T-helper 2 cell treated with Interferon-gamma antibody and Interleukin-4, amounts not matched to agents 100 ng/mL and 5 ng/mL, for 36 hours (primary cell): ENCODE data around the gene SDF2. TPM values are rescaled to one million over a fixed set of nuclear protein-coding genes. Genes with fewer than 3 reads are reported as not detected.
"Not testable (repeated sequence)": the region's sequence is repeated elsewhere in the genome, so short reads cannot be mapped to it uniquely, and the experiment has no call there.

ENCODE experiments used
- intact Hi-C: fragments of 100-400 bp; cut with micrococcal nuclease; formaldehyde crosslinking; loops from one replicate; pipeline ENCODE4 v1.15.1; 2023
- total RNA-seq: library from RNA; stranded (reverse); gene quantifications from 2 replicates; pipeline ENCODE4 v1.2.3, GENCODE V29; 2022

SDF2 gene
- total RNA-seq, 1 donor from 2014 or later, result 42.4 TPM

DNA sequence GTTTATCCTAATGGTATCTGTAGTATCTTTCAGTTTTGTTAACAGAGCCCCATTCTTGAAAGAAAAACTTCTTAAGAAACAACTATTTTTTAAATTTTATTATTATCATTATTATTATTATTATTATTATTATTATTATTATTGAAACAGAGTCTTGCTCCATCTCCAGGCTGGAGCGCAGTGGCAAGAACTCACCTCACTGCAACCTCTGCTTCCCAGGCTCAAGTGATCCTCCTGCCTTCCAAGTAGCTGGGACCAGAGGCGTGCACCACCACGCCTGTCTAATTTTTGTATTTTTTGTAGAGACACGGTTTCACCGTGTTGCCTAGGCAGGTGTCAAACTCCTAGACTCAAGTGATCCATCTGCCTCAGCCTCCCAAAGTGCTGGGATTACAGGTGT lies 23.7 kb upstream of the SDF2 start:
- intact Hi-C loops, result no loop called here

GRCh38 chr17:28684963-28685362 lies 23.3 kb upstream of the SDF2 start:
- intact Hi-C loops, result no loop called here

DNA sequence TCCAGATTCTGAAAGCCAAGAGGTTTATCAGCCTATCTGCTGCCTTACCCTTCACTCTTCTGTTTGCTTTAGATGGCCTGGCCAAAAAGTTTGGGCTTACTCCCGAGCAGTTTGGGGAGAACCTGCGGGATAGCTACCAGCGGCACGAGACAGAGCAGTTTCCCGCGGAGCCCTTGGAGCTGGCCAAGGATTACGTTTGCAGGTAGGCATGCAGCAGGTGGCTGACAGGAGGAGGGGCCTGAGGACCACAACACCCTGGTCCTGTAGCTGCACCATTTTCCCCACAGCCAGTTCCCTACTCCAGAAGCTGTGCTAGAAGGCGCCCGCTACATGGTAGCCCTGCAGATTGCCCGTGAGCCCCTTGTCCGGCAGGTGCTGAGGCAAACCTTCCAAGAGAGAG lies 20.9 kb upstream of the SDF2 start:
- intact Hi-C loops, result no loop called here

DNA sequence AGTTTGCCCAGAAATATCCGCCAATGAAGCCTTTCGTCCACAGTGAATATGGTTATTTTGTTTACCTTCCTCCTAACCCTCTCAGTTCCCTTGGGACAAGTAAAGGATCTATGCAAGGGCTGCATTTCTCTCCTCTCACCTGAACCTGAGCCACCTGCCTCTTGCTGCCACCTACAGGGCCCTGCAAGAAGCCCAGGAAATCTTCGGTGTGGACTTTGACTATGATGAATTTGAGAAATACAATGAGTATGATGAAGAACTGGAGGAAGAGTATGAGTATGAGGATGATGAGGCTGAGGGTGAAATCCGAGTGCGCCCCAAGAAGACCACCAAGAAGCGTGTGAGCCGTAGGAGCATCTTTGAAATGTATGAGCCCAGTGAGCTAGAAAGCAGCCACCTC lies 14.3 kb upstream of the SDF2 start:
- intact Hi-C loops, result no loop called here

- intact Hi-C loops, result no loop called here
These were observed 13.8 kb upstream of the SDF2 start for GRCh38 chr17:28675490-28675889.

DNA sequence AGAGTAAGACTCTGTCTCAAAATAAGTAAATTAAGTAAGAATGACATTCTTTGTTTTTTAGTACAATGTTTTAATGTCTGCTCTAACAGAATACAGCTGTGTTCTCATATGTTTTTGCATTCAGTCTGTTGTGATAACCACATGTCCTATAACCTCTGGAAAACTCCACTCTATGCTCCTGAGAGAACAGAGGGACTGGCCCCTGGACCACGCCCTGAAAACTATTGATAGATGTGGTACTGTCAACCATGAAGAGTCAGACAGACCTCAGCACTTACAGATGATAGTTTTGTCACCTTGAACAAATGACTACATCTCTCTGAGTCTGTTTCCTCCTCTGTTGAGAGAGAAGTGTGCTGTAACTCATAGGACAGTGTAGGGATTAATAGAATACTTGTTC lies 8.2 kb upstream of the SDF2 start:
- intact Hi-C loops, result no loop called here

GRCh38 chr17:28667870-28668269 lies 6.2 kb upstream of the SDF2 start:
- intact Hi-C loops, result no loop called here

GRCh38 chr17:28665994-28666393 lies 4.3 kb upstream of the SDF2 start:
- intact Hi-C loops, result no loop called here

DNA sequence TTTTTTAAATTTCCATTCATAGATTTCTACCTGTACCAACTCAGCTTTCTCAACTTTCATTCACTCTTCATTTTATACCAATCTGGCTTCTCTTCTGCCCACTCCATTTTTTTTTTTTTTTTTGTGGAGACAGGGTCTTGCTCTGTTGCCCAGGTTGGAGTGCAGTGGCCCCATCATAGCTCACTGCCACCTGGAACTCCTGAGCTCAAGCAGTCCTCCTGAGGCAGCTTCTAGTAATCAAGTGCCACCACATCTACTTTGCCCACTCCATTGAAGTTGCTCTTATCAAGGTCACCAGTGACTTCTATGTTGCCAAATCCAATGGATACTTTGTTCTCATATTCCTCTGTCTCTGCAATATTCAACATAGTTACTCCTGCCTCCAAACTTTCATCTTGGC lies 2.0 kb upstream of the SDF2 start:
- intact Hi-C loops, result loop anchor here (2.0 to 5.0 kb wide), 2 partner anchors 47 to 86 kb away; partner anchors contain the start of genes ALDOC and PROCA1

DNA sequence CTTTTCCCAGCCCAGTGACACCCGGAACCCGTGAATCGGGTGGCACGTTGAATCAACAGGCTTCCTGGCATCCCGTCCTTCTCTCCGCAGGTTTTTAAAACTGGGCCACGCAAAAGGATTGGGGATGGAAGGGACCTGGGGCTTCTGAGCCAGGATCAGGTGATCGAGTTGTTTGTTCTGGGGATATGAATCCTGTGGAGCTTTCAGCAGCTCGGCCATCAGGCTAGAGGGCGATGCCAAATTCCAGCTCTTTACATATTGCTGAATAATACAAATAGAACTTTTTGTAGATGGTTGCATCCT lies 772 bp upstream of the SDF2 start:
- intact Hi-C loops, result loop anchor here (1.0 to 5.0 kb wide), 3 partner anchors 17 to 85 kb away; partner anchors contain the start of genes ALDOC, BLTP2 and PROCA1

- intact Hi-C loops, result not testable (repeated sequence)
These were observed 2.2 kb downstream of the SDF2 start for GRCh38 chr17:28659497-28659881.

DNA sequence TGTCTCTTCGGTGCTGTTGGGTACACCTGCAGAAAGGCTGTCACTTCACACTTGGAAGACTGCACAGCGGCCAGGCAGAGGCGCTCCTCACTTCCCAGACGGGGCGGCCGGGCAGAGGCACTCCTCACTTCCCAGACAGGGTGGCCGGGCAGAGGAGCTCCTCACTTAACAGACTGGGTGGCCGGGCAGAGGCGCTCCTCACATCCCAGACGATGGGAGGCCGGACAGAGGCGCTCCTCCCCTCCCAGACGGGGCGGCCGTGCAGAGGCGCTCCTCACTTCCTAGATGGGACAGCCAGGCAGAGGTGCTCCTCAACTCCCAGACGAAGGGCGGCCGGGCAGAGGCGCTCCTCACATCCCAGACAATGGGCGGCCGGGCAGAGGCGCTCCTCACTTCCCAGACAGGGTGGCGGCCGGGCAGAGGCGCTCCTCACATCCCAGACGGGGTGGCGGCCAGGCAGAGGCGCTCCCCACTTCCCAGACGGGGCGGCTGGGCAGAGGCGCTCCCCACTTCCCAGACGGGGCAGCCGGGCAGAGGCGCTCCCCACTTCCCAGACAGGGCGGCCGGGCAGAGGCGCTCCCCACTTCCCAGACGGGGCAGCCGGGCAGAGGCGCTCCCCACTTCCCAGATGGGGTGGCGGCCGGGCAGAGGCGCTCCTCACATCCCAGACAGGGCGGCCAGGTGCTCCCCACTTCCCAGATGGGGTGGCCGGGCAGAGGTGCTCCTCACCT lies 2.8 kb downstream of the SDF2 start:
- intact Hi-C loops, result not testable (repeated sequence)

DNA sequence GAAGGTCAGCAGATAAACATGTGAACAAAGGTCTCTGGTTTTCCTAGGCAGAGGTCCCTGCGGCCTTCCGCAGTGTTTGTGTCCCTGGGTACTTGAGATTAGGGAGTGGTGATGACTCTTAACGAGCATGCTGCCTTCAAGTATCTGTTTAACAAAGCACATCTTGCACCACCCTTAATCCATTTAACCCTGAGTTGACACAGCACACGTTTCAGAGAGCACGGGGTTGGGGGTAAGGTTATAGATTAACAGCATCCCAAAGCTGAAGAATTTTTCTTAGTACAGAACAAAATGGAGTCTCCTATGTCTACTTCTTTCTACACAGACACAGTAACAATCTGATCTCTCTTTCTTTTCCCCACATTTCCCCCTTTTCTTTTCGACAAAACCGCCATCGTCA lies 3.4 kb downstream of the SDF2 start:
- intact Hi-C loops, result not testable (repeated sequence)

GRCh38 chr17:28657756-28658155 lies 4.0 kb downstream of the SDF2 start:
- intact Hi-C loops, result no loop called here

DNA sequence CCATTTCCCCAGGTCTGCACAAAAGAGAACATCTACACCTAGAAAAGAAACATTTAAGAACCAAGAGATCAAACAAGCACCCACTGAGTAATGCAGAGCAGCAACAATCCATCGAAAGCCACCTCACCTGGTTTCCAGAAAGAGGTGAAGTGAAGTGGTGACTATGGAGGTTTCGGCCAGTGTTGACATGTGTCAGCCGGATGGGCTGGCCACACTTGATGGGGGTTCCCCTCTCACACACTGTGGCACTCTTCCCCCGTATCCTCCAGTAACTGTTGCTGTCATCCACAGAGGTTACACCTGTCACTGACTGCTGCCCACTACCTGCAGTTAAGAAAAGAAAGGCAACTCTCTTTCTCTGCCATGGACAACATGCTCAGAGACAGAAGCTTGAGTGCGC lies 6.5 kb downstream of the SDF2 start:
- intact Hi-C loops, result no loop called here

GRCh38 chr17:28648698-28649097 lies 13.0 kb downstream of the SDF2 start:
- intact Hi-C loops, result loop anchor here (5.0 kb wide), 3 partner anchors 71 to 304 kb away; partner anchors contain the start of genes ALDOC, DHRS13 and PHF12

GRCh38 chr17:28646039-28646754 lies 15.5 kb downstream of the SDF2 start:
- intact Hi-C loops, result loop anchor here (5.0 kb wide), 3 partner anchors 69 to 306 kb away; partner anchors contain the start of genes ALDOC, DHRS13 and PHF12

GRCh38 chr17:28645576-28645939 lies 16.1 kb downstream of the SDF2 start:
- intact Hi-C loops, result loop anchor here (1.0 to 5.0 kb wide), 7 partner anchors 17 to 307 kb away; partner anchors contain the start of genes ALDOC, DHRS13, PHF12 and RPL23A

- intact Hi-C loops, result loop anchor here (1.0 to 5.0 kb wide), 7 partner anchors 17 to 307 kb away; partner anchors contain the start of genes ALDOC, DHRS13, PHF12 and RPL23A
These were observed 16.7 kb downstream of the SDF2 start, which contains the start of gene BLTP2 for GRCh38 chr17:28644787-28645575. Gene BLTP2 (minus strand): TSS chr17:28645158. CDS start chr17:28645056, 102 bp downstream.

- intact Hi-C loops, result loop anchor here (2.0 kb wide), 2 partner anchors 75 to 83 kb away; partner anchors contain the start of genes RPL23A and TLCD1
These were observed 17.5 kb downstream of the SDF2 start for GRCh38 chr17:28643983-28644786.

DNA sequence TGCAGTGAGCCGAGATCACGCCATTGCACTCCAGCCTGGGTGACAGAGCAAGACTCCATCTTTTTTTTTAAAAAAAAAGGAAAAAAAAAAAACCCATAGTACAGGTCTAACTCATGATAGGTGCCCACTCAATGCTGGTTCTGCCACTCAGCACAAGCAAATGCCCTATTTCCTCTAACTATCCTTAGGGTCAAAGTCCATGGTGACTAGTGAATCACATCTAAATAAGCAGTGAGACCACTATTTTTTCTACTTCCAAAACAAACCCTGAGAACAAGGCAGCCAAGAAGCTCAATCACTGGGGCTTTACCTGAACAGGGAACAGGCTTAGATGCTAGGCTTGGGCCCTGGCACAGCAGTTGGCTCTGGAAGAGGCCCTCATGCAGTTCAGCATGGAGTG lies 20.1 kb downstream of the SDF2 start:
- intact Hi-C loops, result no loop called here
